RCC 7860 (cell line): ENCODE results near the gene BGLAP.
A peak's percentile ranks its signal among the peaks of the same experiment; 100 is the strongest.
"Not testable (repeated sequence)": the region's sequence is repeated elsewhere in the genome, so short reads cannot be mapped to it uniquely, and the experiment has no call there.

Source experiments
- DNase-seq: peaks from one replicate; pipeline ENCODE4 v3.0.0-alpha.2; 2015; ENCODE audit warnings: low spot score
- FAIRE-seq: peaks from 2 replicates; lab custom pipeline; 2012; peaks lifted over from hg19 to GRCh38; lab: Jason Lieb, UNC

BGLAP gene

GRCh38 chr1:156241926-156242325 lies at the start of gene BGLAP:
BGLAP (plus strand) TSS chr1:156242184; CDS start chr1:156242232, 48 bp downstream.
- FAIRE-seq (no peak), DNase-seq (no peak)

- DNase-seq (no peak), FAIRE-seq (no peak)
Observed at GRCh38 chr1:156193208-156193487, 48.8 kb upstream of the BGLAP start.

GRCh38 chr1:156193488-156194299 lies 48.3 kb upstream of the BGLAP start, which contains the start of gene SLC25A44:
SLC25A44 (plus strand) TSS chr1:156194104; CDS start chr1:156199848, 5,744 bp downstream.
- peak; percentile 96 for DNase-seq
- peak; percentile 94 for FAIRE-seq

- no peak for FAIRE-seq
Observed at GRCh38 chr1:156194300-156194652, 47.7 kb upstream of the BGLAP start.

GRCh38 chr1:156195853-156196252 lies 46.1 kb upstream of the BGLAP start:
- FAIRE-seq (no peak), DNase-seq (no peak)

More at GRCh38 chr1:156194300-156194652, 47.7 kb upstream of the BGLAP start:
- no peak for DNase-seq

GRCh38 chr1:156196445-156196844 lies 45.5 kb upstream of the BGLAP start:
- DNase-seq (no peak), FAIRE-seq (no peak)

- FAIRE-seq (no peak), DNase-seq (no peak)
Observed at GRCh38 chr1:156198831-156199349, 43.1 kb upstream of the BGLAP start.

GRCh38 chr1:156200044-156200443 lies 41.9 kb upstream of the BGLAP start:
- no peak for DNase-seq
- no peak for FAIRE-seq

- DNase-seq (peak; percentile 36), FAIRE-seq (no peak)
Observed at GRCh38 chr1:156203331-156203730, 38.7 kb upstream of the BGLAP start.

GRCh38 chr1:156204686-156205085 lies 37.3 kb upstream of the BGLAP start:
- DNase-seq: no peak
- FAIRE-seq: no peak

GRCh38 chr1:156211243-156211642 lies 30.7 kb upstream of the BGLAP start:
- DNase-seq (no peak), FAIRE-seq (no peak)

- FAIRE-seq (no peak), DNase-seq (no peak)
Observed at GRCh38 chr1:156212130-156212529, 29.9 kb upstream of the BGLAP start.

- no peak for FAIRE-seq
- peak; percentile 88 for DNase-seq
Observed at GRCh38 chr1:156212833-156213643, 28.9 kb upstream of the BGLAP start, which contains the start of gene PMF1. PMF1 (plus strand) TSS chr1:156213007; CDS start chr1:156213016, 9 bp downstream.

- FAIRE-seq (no peak), DNase-seq (no peak)
Observed at GRCh38 chr1:156213644-156213966, 28.4 kb upstream of the BGLAP start.

GRCh38 chr1:156214024-156214748 lies 27.8 kb upstream of the BGLAP start:
- DNase-seq (peak; percentile 81), FAIRE-seq (no peak)

GRCh38 chr1:156216361-156217086 lies 25.5 kb upstream of the BGLAP start:
- DNase-seq: not testable (repeated sequence)
- peak; percentile 73 for FAIRE-seq

GRCh38 chr1:156217871-156218270 lies 24.1 kb upstream of the BGLAP start:
- no peak for DNase-seq
- FAIRE-seq: no peak

GRCh38 chr1:156220226-156220625 lies 21.8 kb upstream of the BGLAP start:
- FAIRE-seq (no peak), DNase-seq (no peak)

- FAIRE-seq (no peak), DNase-seq (no peak)
Observed at GRCh38 chr1:156221986-156222692, 19.8 kb upstream of the BGLAP start.

GRCh38 chr1:156225677-156226014 lies 16.3 kb upstream of the BGLAP start:
- FAIRE-seq (no peak), DNase-seq (no peak)
